ENCODE measurements around the gene AREG. TPM values are rescaled to one million over a fixed set of nuclear protein-coding genes. Genes with fewer than 3 reads are reported as not detected.

Gene AREG
- total and polyA plus RNA-seq, 9 of the 15 experiments (the other 6 are each of a cell fraction or from before 2014, with no cell fraction given), result 1.4 to 7.7 (median 5.4) TPM

- Histone ChIP-seq H4K20me1 (replicated peaks; ENCODE audit: control insufficient read depth, insufficient read depth, low read length) (no peaks in the 10 kb centered on the region), H3K36me3 (ENCODE audit: control insufficient read depth, insufficient read depth, low read length) (no peaks in the 10 kb centered on the region), H3K27me3 (ENCODE audit: control insufficient read depth in 2 of 2, insufficient read depth in 2 of 2, low read length in 2 of 2) (no peaks in the 10 kb centered on the region), H3K9me1 (ENCODE audit: control insufficient read depth, insufficient read depth, low read length) (no peaks in the 10 kb centered on the region), H3K4me3 (no peak overlapping the region), H3K4me2 (ENCODE audit: insufficient read depth, low read length) (no peak overlapping the region), H3K9me3 (replicated peaks; ENCODE audit: control insufficient read depth, insufficient read depth, low read depth, low read length) (peaks cover 3% of the 10 kb centered on the region; the same call in 1 of the 2 replicates), H3K27ac (ENCODE audit: extremely low read depth, low read depth, low read length) (no peak overlapping the region), H3K9ac (ENCODE audit: insufficient read depth in 1 of 2, low read depth in 2 of 2, low read length in 2 of 2) (no peak overlapping the region), H2AFZ (ENCODE audit: low read depth, low read length) (peak overlapping the region; percentile 57; the same call in 1 of the 2 replicates), H3K4me1 (replicated peaks in 1 of 2; ENCODE audit: control insufficient read depth in 2 of 2, insufficient read depth in 2 of 2, low read length in 2 of 2) (peaks cover 2 to 8% of the 10 kb centered on the region in 2 experiments; a peak in 2 of 5 replicates), H3K79me2 (ENCODE audit: control insufficient read depth, insufficient read depth, low read length) (no peaks in the 10 kb centered on the region)
- TF ChIP-seq HOMEZ (CRISPR knock-in tag; IDR thresholded peaks at IDR 0.05) (no peak), PKNOX1 (IDR thresholded peaks at IDR 0.05) (0 out of 2 replicates have a peak, but pooled peaks have one; percentile 22), JUNB (CRISPR knock-in tag; conservative IDR thresholded peaks at IDR 0.05) (no peak), HNRNPL (IDR thresholded peaks at IDR 0.05; ENCODE audit: low read depth, low read length) (no peak), ELK1 (CRISPR knock-in tag; IDR thresholded peaks at IDR 0.05) (no peak)
- ChIA-PET CTCF (ENCODE audit: low intra/inter-chr PET ratio) (no interaction called here), POLR2A (interaction anchor here (1.4 kb wide), 1 partner anchor 10 kb away, joined by 5 read pairs; no protein-coding TSS in a partner anchor)
- DNase-seq (ENCODE audit: extremely low read depth in 1 of 4, low spot score in 3 of 4) (no peak), ATAC-seq (no peak; the same call in 2 of the 3 replicates), FAIRE-seq (no peak)
- intact Hi-C loops (cut with micrococcal nuclease), result no loop called here
- WGBS (ENCODE audit: insufficient coverage, low coverage, missing lambda C conversion rate), result 59% methylated on average over 10 of the region's 10 CpGs
- in situ Hi-C loops (cut with MboI), result no loop called here
- BruUV-seq (replicated peaks), result no TSS peak
Measured at GRCh38 chr4:74400395-74400794, 44.5 kb upstream of the AREG start.

Measured in K562 (cell line).